AG09309 (cell line): Measurements from ENCODE around the gene KDELR1.

Experiments used
- DNase-seq: peaks from one replicate; pipeline ENCODE4 v3.0.0-alpha.2; 2010; ENCODE audit warnings: low read depth
- H3K4me3 ChIP-seq: 2 replicates; pipeline ENCODE4 v1.5.1; 2011; ENCODE audit warnings: mild to moderate bottlenecking, low read depth, low read length, moderate library complexity; ENCODE audit not compliant: control insufficient read depth
- TF ChIP-seq, protein P1 (sequence below): IDR thresholded peaks from 2 replicates; pipeline ENCODE4 v1.5.1; 2011; ENCODE audit warnings: mild to moderate bottlenecking, low read depth, low read length, inconsistent platforms; ENCODE audit not compliant: insufficient read depth, control insufficient read depth; ENCODE audit errors: missing control alignments

The KDELR1 gene

DNA sequence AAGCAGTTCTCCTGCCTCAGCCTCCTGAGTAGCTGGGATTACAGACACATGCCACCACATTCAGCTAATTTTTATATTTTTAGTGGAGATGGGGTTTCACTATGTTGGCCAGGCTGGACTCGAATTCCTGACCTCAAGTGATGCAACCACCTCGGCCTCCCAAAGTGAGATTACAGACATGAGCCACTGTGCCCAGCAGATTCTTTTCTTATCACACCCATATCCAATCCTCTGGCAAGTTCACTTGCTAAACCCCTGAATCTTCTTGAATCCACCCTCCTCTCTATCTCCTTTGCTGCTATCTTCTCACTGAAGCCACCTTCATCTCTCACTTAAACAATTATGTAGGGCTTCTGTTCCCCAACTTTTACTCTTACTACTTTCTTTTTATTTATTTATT is 45.2 kb downstream of the KDELR1 start:
- no peak overlapping the region for H3K4me3 ChIP-seq
- TF ChIP-seq, protein P1, sequence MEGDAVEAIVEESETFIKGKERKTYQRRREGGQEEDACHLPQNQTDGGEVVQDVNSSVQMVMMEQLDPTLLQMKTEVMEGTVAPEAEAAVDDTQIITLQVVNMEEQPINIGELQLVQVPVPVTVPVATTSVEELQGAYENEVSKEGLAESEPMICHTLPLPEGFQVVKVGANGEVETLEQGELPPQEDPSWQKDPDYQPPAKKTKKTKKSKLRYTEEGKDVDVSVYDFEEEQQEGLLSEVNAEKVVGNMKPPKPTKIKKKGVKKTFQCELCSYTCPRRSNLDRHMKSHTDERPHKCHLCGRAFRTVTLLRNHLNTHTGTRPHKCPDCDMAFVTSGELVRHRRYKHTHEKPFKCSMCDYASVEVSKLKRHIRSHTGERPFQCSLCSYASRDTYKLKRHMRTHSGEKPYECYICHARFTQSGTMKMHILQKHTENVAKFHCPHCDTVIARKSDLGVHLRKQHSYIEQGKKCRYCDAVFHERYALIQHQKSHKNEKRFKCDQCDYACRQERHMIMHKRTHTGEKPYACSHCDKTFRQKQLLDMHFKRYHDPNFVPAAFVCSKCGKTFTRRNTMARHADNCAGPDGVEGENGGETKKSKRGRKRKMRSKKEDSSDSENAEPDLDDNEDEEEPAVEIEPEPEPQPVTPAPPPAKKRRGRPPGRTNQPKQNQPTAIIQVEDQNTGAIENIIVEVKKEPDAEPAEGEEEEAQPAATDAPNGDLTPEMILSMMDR = no peak
- DNase-seq = no peak

DNA sequence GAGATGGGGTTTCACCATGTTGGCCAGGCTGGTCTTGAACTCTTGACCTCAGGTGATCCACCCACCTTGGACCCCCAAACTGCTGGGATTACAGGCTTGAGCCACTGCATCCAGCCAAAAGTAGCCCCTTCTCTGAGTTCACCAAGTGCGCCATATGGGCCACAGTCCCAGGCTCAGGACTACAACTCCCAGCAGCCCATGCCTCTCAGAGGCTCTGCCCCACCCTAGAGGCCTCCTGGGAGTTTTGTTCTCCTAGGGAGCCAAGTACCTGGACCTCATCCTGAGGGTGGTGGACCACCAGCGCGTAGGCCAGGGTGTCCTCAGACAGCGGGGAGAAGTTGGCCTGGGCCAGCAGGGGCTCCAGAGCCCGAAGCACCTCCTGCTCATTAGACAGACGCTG is 46.5 kb downstream of the KDELR1 start:
- DNase-seq = no peak
- TF ChIP-seq, protein P1 = no peak
- no peak overlapping the region for H3K4me3 ChIP-seq

DNA sequence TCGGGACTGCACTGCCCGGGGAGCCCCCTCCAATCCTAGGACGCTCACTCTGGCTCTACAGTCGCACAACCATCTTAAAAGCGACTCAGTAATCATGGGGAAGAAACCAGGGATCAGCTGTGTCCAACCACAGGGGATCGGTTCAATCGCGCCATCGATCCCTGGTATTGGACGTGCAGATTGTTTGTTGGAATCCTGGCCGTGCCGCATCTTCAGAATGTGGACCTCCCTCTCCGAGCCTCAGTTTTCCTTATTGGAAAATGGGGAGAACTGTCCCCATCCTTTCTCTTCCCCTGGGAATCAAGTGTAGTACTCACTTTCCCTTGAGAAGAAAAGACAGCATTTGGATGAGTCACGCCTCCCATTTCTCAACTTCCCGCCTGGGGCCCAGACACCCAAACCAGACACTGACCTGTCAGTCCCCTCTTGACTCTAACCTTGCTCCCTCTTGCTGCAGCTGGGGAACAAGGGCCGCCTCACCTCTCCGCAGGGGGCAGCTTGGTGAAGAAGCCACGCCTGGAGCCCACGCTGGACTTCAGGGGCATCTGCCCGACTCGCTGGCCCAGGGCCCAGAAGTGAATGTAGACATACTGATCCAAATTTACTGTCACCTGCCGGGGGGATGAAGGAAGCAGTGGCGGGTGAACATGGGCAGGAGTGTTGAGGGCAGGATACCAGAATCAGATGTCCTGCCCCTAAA is 48.4 kb downstream of the KDELR1 start:
- H3K4me3 ChIP-seq = no peak overlapping the region
- DNase-seq = no peak
- TF ChIP-seq, protein P1 = no peak

DNA sequence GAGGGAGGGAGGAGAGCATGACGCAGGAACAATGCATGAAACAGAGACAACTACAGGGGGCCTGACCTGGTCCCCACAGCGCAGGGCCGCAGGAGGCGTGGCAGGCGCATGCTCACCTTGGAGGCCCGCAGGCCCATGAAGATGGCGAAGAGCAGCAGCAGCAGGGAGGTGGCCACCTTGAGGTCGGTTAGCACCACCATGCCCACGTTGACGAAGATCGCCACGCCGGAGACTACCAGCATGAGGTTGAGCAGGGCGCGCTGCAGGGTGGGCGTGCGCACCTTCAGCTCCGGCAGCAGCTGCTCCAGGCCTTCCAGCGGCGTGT is 49.0 kb downstream of the KDELR1 start:
- H3K4me3 ChIP-seq = no peak overlapping the region
- no peak for DNase-seq
- TF ChIP-seq, protein P1 = no peak

DNA sequence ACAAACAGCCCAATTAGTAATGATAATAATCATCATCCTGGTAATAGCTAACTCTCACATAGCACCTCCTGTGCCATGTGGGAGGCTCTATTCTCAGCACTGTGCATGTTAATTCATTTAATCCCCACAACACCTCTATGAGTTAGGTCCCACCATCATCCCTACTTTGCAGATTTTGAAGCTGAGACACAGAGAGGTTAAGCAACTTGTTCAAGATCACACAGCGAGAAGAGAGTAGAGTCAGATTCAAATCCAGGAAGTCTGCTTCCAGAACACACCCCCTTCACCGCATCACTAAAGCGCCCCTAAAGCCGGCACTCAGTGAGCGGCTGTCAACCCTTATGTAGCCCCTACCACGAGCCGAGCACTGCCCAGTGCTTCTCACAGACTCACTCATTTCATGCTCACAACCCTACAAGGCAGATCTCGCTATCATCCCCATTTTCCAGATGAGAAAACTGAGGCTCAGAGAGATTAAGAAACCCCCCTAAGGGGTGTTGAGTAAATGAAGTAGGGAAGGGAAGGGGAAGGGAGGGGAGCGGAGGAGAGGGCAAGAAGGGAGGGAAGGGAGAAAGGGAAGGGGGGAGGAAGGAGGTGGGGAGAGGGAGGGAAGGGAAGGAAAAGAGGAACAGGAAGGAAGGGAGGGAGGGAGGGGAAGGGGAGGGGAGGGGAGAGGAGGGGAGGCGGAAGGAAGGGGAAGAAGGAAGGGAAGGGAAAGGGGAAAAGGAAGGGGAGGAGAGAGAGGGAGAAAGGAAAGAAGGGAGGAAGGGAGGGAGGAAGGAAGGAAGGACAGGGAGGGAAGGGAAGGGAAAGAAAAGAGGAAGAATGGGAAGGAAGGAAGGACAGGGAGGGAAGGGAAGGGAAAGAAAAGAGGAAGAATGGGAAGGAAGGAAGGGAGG is 49.6 kb downstream of the KDELR1 start:
- DNase-seq = no peak
- H3K4me3 ChIP-seq = no peak overlapping the region

DNA sequence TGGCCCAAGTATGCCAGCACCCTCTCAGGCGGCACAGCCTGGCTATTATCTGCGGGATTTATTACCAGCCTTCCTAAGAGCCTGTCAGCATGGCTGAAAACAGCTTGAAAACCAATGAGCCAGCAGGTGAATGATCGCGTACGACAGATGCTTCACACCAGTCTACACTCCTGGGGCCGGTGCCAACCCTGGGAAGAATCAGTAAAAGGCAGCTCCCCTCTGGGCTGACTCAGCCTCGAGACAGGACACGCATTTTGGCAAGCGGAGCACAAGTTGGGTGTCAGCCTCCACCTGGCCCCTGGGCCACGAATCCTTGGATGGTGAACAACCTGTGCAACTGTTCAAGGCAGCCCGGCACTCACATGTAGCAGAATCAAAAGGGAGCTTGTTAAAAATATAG is 50.4 kb downstream of the KDELR1 start:
- no peak for DNase-seq
- no peak overlapping the region for H3K4me3 ChIP-seq
- TF ChIP-seq, protein P1 = no peak

More for the DNA sequence above, 49.6 kb downstream of the KDELR1 start:
- TF ChIP-seq, protein P1 = no peak
